Osteoblast (primary cell): ENCODE results near the gene THBS1. TPM values are rescaled to one million over a fixed set of nuclear protein-coding genes. Genes with fewer than 3 reads are reported as not detected.
A peak's percentile ranks its signal among the peaks of the same experiment; 100 is the strongest.

Experiments
- DNase-seq: peaks from one replicate; pipeline ENCODE4 v3.0.0; 2011; ENCODE audit warnings: low spot score, mixed read lengths; ENCODE audit not compliant: insufficient read length; ENCODE audit errors: missing footprints
- H2AFZ ChIP-seq: 2 replicates; pipeline ENCODE4 v1.6.0; 2011; ENCODE audit warnings: mild to moderate bottlenecking, low read length
- H3K27ac ChIP-seq: 2 replicates; pipeline ENCODE4 v1.5.1; 2011; ENCODE audit warnings: mild to moderate bottlenecking, low read depth, low read length, moderate library complexity
- H3K27me3 ChIP-seq: 2 replicates; pipeline ENCODE4 v1.6.0; 2012; ENCODE audit warnings: mild to moderate bottlenecking, control low read depth, inconsistent platforms, low read length, moderate library complexity; ENCODE audit not compliant: insufficient read depth
- H3K36me3 ChIP-seq: 2 replicates; pipeline ENCODE4 v1.5.1; 2011; ENCODE audit warnings: mild to moderate bottlenecking, low read length, control low read depth, moderate library complexity; ENCODE audit not compliant: insufficient read depth
- H3K4me1 ChIP-seq: 2 replicates; pipeline ENCODE4 v1.5.1; 2011; ENCODE audit warnings: mild to moderate bottlenecking, low read length, control low read depth, moderate library complexity; ENCODE audit not compliant: insufficient read depth
- H3K4me2 ChIP-seq: 2 replicates; pipeline ENCODE4 v1.6.0; 2011; ENCODE audit warnings: mild to moderate bottlenecking, low read length; ENCODE audit not compliant: insufficient read depth
- H3K4me3 ChIP-seq: fragments of 200-600 bp; sonication (generic); 3 replicates; pipeline ENCODE4 v1.5.1; 2012; ENCODE audit warnings: mild to moderate bottlenecking, low read length, inconsistent platforms; ENCODE audit not compliant: insufficient read depth
- H3K79me2 ChIP-seq: 2 replicates; pipeline ENCODE4 v1.6.0; 2012; ENCODE audit warnings: mild to moderate bottlenecking, low read length, control low read depth, inconsistent platforms; ENCODE audit not compliant: insufficient read depth
- H3K9me3 ChIP-seq: 2 replicates; pipeline ENCODE4 v1.5.1; 2011; ENCODE audit warnings: low read depth, low read length, control low read depth
- H4K20me1 ChIP-seq: 2 replicates; pipeline ENCODE4 v1.6.0; 2012; ENCODE audit warnings: mild to moderate bottlenecking, low read length, control low read depth; ENCODE audit not compliant: insufficient read depth
- total RNA-seq: library from RNA; depleted of rRNA; stranded (reverse); fragments of >200 nt; gene quantifications from 2 replicates; pipeline ENCODE4 v1.2.3, GENCODE V29; 2012
- TF ChIP-seq, protein P1 (sequence below): IDR thresholded peaks from 2 replicates; pipeline ENCODE4 v1.5.1; 2011; ENCODE audit warnings: mild to moderate bottlenecking, low read depth, low read length, moderate library complexity; ENCODE audit errors: extremely low read depth

THBS1 gene
- total RNA-seq = 6,477 and 8,941 TPM in 2 replicates

GRCh38 chr15:39580485-39581241 is at the start of gene THBS1:
Gene THBS1, plus strand, starts transcription at chr15:39581079. Its CDS starts 779 bp downstream, at chr15:39581858.
- peak within 1 kb of the TSS; percentile 100 for H3K27ac ChIP-seq
- H3K4me1 ChIP-seq = peaks cover 23% of the 10 kb centered on the region
- peak within 1 kb of the TSS; percentile 90 for H3K4me2 ChIP-seq
- no peak within 1 kb of the TSS for H2AFZ ChIP-seq
- peaks cover 32% of the 10 kb centered on the region for H3K79me2 ChIP-seq
- H3K36me3 ChIP-seq = peaks cover 42% of the 10 kb centered on the region
- H3K9me3 ChIP-seq = no peaks in the 10 kb centered on the region
- DNase-seq = peak; percentile 96
- H3K4me3 ChIP-seq = peak within 1 kb of the TSS; percentile 84
- H3K27me3 ChIP-seq = no peaks in the 10 kb centered on the region
- TF ChIP-seq, protein P1, sequence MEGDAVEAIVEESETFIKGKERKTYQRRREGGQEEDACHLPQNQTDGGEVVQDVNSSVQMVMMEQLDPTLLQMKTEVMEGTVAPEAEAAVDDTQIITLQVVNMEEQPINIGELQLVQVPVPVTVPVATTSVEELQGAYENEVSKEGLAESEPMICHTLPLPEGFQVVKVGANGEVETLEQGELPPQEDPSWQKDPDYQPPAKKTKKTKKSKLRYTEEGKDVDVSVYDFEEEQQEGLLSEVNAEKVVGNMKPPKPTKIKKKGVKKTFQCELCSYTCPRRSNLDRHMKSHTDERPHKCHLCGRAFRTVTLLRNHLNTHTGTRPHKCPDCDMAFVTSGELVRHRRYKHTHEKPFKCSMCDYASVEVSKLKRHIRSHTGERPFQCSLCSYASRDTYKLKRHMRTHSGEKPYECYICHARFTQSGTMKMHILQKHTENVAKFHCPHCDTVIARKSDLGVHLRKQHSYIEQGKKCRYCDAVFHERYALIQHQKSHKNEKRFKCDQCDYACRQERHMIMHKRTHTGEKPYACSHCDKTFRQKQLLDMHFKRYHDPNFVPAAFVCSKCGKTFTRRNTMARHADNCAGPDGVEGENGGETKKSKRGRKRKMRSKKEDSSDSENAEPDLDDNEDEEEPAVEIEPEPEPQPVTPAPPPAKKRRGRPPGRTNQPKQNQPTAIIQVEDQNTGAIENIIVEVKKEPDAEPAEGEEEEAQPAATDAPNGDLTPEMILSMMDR = no peak
- peaks cover 44% of the 10 kb centered on the region for H4K20me1 ChIP-seq

- no peaks in the 10 kb centered on the region for H3K79me2 ChIP-seq
- H3K4me1 ChIP-seq = no peaks in the 10 kb centered on the region
- TF ChIP-seq, protein P1 = no peak
- no peak overlapping the region for H3K4me3 ChIP-seq
- no peak overlapping the region for H3K4me2 ChIP-seq
- H2AFZ ChIP-seq = no peak overlapping the region
- no peaks in the 10 kb centered on the region for H3K36me3 ChIP-seq
- no peaks in the 10 kb centered on the region for H4K20me1 ChIP-seq
- no peak overlapping the region for H3K27ac ChIP-seq
- DNase-seq = no peak
- H3K27me3 ChIP-seq = no peaks in the 10 kb centered on the region
- no peaks in the 10 kb centered on the region for H3K9me3 ChIP-seq
Observed at GRCh38 chr15:39534996-39535395, 45.9 kb upstream of the THBS1 start.

DNA sequence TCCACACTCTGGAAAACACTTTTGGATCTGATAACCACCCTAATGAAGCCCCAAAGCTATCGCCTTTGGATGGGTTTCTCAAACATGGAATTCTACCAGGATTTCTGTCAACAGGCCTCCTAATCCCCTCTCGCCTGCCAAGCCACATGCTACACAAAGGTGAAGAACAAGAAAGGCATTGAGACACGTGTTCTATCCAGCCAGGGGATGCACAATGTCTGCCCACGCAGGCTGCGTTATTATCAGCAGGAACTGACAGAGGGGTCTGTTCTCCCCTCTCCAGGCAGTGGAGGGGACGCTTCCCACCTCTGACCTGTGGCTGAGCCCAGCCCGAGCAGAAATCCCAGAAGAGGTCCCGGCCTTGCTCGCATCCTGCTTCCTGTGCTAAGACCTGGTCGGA is 45.4 kb upstream of the THBS1 start:
- no peaks in the 10 kb centered on the region for H3K79me2 ChIP-seq
- TF ChIP-seq, protein P1 = no peak
- no peaks in the 10 kb centered on the region for H4K20me1 ChIP-seq
- no peak overlapping the region for H2AFZ ChIP-seq
- no peak overlapping the region for H3K4me2 ChIP-seq
- H3K36me3 ChIP-seq = no peaks in the 10 kb centered on the region
- no peaks in the 10 kb centered on the region for H3K4me1 ChIP-seq
- H3K4me3 ChIP-seq = no peak overlapping the region
- H3K27ac ChIP-seq = no peak overlapping the region
- DNase-seq = no peak
- no peaks in the 10 kb centered on the region for H3K27me3 ChIP-seq
- H3K9me3 ChIP-seq = no peaks in the 10 kb centered on the region

- no peaks in the 10 kb centered on the region for H3K9me3 ChIP-seq
- no peaks in the 10 kb centered on the region for H3K79me2 ChIP-seq
- no peak overlapping the region for H3K27ac ChIP-seq
- H3K27me3 ChIP-seq = no peaks in the 10 kb centered on the region
- no peak overlapping the region for H2AFZ ChIP-seq
- H3K4me1 ChIP-seq = no peaks in the 10 kb centered on the region
- H4K20me1 ChIP-seq = no peaks in the 10 kb centered on the region
- H3K36me3 ChIP-seq = no peaks in the 10 kb centered on the region
- TF ChIP-seq, protein P1 = no peak
- DNase-seq = no peak
- H3K4me2 ChIP-seq = no peak overlapping the region
- H3K4me3 ChIP-seq = no peak overlapping the region
Observed at GRCh38 chr15:39538936-39539335, 41.9 kb upstream of the THBS1 start.
